ENCODE data around the gene ANKRD61. TPM values are rescaled to one million over a fixed set of nuclear protein-coding genes. Genes with fewer than 3 reads are reported as not detected.
"Not testable (repeated sequence)": the region's sequence is repeated elsewhere in the genome, so short reads cannot be mapped to it uniquely, and the experiment has no call there.

The ANKRD61 gene
- polyA plus RNA-seq, 3 donors: not detected

- peaks cover 14 to 23% of the 10 kb centered on the region in 2 donors for H3K4me1 ChIP-seq (ENCODE audit: control insufficient read depth in 1 of 2, insufficient read depth in 2 of 2, low read length in 2 of 2)
- H3K27me3 ChIP-seq (ENCODE audit: control insufficient read depth in 2 of 2, insufficient read depth in 2 of 2, low read length in 2 of 2): no peaks in the 10 kb centered on the region
- no peak for DNase-seq
- no peak overlapping the region for H3K4me3 ChIP-seq (replicated peaks in 1 of 3; ENCODE audit: low read depth in 2 of 3, low read length in 3 of 3)
- H3K9ac ChIP-seq (ENCODE audit: insufficient read depth, low read length, poor library complexity, severe bottlenecking): no peak overlapping the region
- H3K4me2 ChIP-seq (replicated peaks; ENCODE audit: extremely low read depth, low read length, poor library complexity, severe bottlenecking): no peak overlapping the region
- H2AFZ ChIP-seq (ENCODE audit: insufficient read depth, low read depth, low read length, poor library complexity, severe bottlenecking): no peak overlapping the region
- Mint-ChIP-seq H3K4me1 (peaks cover 13% of the 10 kb centered on the region), H3K36me3 (peaks cover 18 to 33% of the 10 kb centered on the region in 2 donors), H3K27me3 (ENCODE audit: low read depth in 3 of 3) (no peaks in the 10 kb centered on the region), H3K9me3 (no peaks in the 10 kb centered on the region), H3K4me3 (no peak overlapping the region), H3K27ac (no peak overlapping the region)
- no peak overlapping the region for H3K27ac ChIP-seq (ENCODE audit: low read depth in 1 of 2, low read length in 2 of 2)
- peaks cover 12% of the 10 kb centered on the region for H4K20me1 ChIP-seq (ENCODE audit: insufficient read depth, low read length)
- no peaks in the 10 kb centered on the region for H3K9me3 ChIP-seq (replicated peaks in 1 of 2; ENCODE audit: control insufficient read depth in 1 of 2, insufficient read depth in 1 of 2, low read length in 2 of 2)
- H3K79me2 ChIP-seq (ENCODE audit: insufficient read depth, low read length): peaks cover 65% of the 10 kb centered on the region
- intact Hi-C loops (cut with micrococcal nuclease): no loop called here
- TF ChIP-seq CTCF (IDR thresholded peaks at IDR 0.05): no peak
- WGBS (ENCODE audit: insufficient coverage): no CpG with 5 or more reads among the region's 1 CpG
- peaks cover 14 to 36% of the 10 kb centered on the region in 2 donors for H3K36me3 ChIP-seq (replicated peaks in 1 of 2; ENCODE audit: control insufficient read depth in 1 of 2, insufficient read depth in 2 of 2, low read length in 2 of 2)
Measured at GRCh38 chr7:6056616-6057015, 25.4 kb downstream of the ANKRD61 start.

GRCh38 chr7:6057316-6058129 lies 26.3 kb downstream of the ANKRD61 start:
- Mint-ChIP-seq H3K27me3 (ENCODE audit: low read depth in 3 of 3) (no peaks in the 10 kb centered on the region), H3K9me3 (no peaks in the 10 kb centered on the region), H3K4me3 (peak overlapping the region; percentile 87 to 99), H3K36me3 (peaks cover 18 to 30% of the 10 kb centered on the region in 2 donors), H3K4me1 (peaks cover 13% of the 10 kb centered on the region), H3K27ac (peak overlapping the region in 5 of 7 donors; percentile 38 to 95 (median 91))
- Histone ChIP-seq H3K4me1 (ENCODE audit: control insufficient read depth in 1 of 2, insufficient read depth in 2 of 2, low read length in 2 of 2) (peaks cover 14 to 23% of the 10 kb centered on the region in 2 donors), H3K27ac (ENCODE audit: low read depth in 1 of 2, low read length in 2 of 2) (peak overlapping the region in 1 of 2 donors; percentile 87), H3K4me3 (replicated peaks in 1 of 3; ENCODE audit: low read depth in 2 of 3, low read length in 3 of 3) (peak overlapping the region in 1 of 3 experiments; percentile 98), H3K4me2 (replicated peaks; ENCODE audit: extremely low read depth, low read length, poor library complexity, severe bottlenecking) (peak overlapping the region; percentile 97), H3K9me3 (replicated peaks in 1 of 2; ENCODE audit: control insufficient read depth in 1 of 2, insufficient read depth in 1 of 2, low read length in 2 of 2) (no peaks in the 10 kb centered on the region), H2AFZ (ENCODE audit: insufficient read depth, low read depth, low read length, poor library complexity, severe bottlenecking) (no peak overlapping the region), H3K36me3 (replicated peaks in 1 of 2; ENCODE audit: control insufficient read depth in 1 of 2, insufficient read depth in 2 of 2, low read length in 2 of 2) (peaks cover 11 to 28% of the 10 kb centered on the region in 2 donors), H3K27me3 (ENCODE audit: control insufficient read depth in 2 of 2, insufficient read depth in 2 of 2, low read length in 2 of 2) (no peaks in the 10 kb centered on the region), H3K79me2 (ENCODE audit: insufficient read depth, low read length) (peaks cover 56% of the 10 kb centered on the region), H4K20me1 (ENCODE audit: insufficient read depth, low read length) (peaks cover 12% of the 10 kb centered on the region), H3K9ac (ENCODE audit: insufficient read depth, low read length, poor library complexity, severe bottlenecking) (no peak overlapping the region)
- intact Hi-C loops (cut with micrococcal nuclease): no loop called here
- DNase-seq: no peak
- no peak for TF ChIP-seq CTCF (IDR thresholded peaks at IDR 0.05)
- 92% methylated on average over 9 of the region's 14 CpGs for WGBS (ENCODE audit: insufficient coverage)

- H3K4me3 ChIP-seq (replicated peaks in 1 of 3; ENCODE audit: low read depth in 2 of 3, low read length in 3 of 3): peak overlapping the region in 1 of 3 experiments; percentile 98
Measured at GRCh38 chr7:6059941-6060340, 28.8 kb downstream of the ANKRD61 start.

More at GRCh38 chr7:6059941-6060340, 28.8 kb downstream of the ANKRD61 start:
- peaks cover 14 to 23% of the 10 kb centered on the region in 2 donors for H3K4me1 ChIP-seq (ENCODE audit: control insufficient read depth in 1 of 2, insufficient read depth in 2 of 2, low read length in 2 of 2)
- 98% methylated on average over 5 of the region's 11 CpGs for WGBS (ENCODE audit: insufficient coverage)
- H4K20me1 ChIP-seq (ENCODE audit: insufficient read depth, low read length); H3K27me3 ChIP-seq (ENCODE audit: control insufficient read depth in 2 of 2, insufficient read depth in 2 of 2, low read length in 2 of 2); H3K9me3 ChIP-seq (replicated peaks in 1 of 2; ENCODE audit: control insufficient read depth in 1 of 2, insufficient read depth in 1 of 2, low read length in 2 of 2); intact Hi-C loops (cut with micrococcal nuclease); H3K27me3 Mint-ChIP-seq (ENCODE audit: low read depth in 3 of 3); H3K9me3 Mint-ChIP-seq; H3K9ac ChIP-seq (ENCODE audit: insufficient read depth, low read length, poor library complexity, severe bottlenecking); H3K36me3 Mint-ChIP-seq; H3K36me3 ChIP-seq (replicated peaks in 1 of 2; ENCODE audit: control insufficient read depth in 1 of 2, insufficient read depth in 2 of 2, low read length in 2 of 2); H3K27ac ChIP-seq (ENCODE audit: low read depth in 1 of 2, low read length in 2 of 2); DNase-seq: not testable (repeated sequence)
- H3K4me2 ChIP-seq (replicated peaks; ENCODE audit: extremely low read depth, low read length, poor library complexity, severe bottlenecking): peak overlapping the region; percentile 97
- peaks cover 41% of the 10 kb centered on the region for H3K79me2 ChIP-seq (ENCODE audit: insufficient read depth, low read length)
- Mint-ChIP-seq H3K4me3 (peak overlapping the region in 1 of 2 donors; percentile 87), H3K27ac (peak overlapping the region in 2 of 7 donors; percentile 35 to 93), H3K4me1 (peaks cover 13% of the 10 kb centered on the region)
- peak overlapping the region; percentile 100 for H2AFZ ChIP-seq (ENCODE audit: insufficient read depth, low read depth, low read length, poor library complexity, severe bottlenecking)
